ENCODE measurements around the gene TMEM273.

TMEM273 gene

DNA sequence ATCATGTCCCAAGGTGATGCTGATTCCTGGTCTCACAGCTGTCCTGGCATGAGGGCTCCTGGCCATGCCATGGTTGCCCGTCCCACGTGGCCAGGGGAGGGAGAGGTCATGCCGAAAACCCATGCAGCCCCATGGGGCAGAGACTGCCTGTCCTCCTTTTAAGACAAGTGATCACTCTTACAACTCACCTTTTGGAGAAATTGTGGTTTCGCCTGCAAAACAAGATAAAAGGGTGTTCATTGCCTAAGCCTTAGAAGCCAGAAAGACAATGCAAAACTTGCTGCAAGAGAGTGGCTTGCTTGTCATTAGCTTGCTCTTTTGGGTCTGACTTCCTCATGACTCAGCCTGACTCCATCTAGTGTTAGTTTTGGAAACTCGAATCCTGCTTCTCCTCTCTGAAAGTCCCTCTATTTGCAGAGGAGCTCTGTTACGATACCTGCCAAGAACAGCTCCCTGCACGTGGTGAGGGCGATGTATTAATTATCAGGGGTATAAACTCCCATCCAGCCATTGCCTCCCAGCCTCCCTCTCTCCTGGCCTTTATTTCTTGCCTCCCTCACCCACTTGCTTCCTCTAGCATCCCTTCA is 26.7 kb downstream of the TMEM273 start:
- no peak for ATAC-seq
- no peak for TF ChIP-seq ZC3H10 (CRISPR knock-in tag; IDR thresholded peaks at IDR 0.05)
- no peak for TF ChIP-seq ZNF8 (CRISPR knock-in tag; IDR thresholded peaks at IDR 0.05)
- no peak for TF ChIP-seq RARB (CRISPR knock-in tag; IDR thresholded peaks at IDR 0.05)
- TF ChIP-seq, protein P1, sequence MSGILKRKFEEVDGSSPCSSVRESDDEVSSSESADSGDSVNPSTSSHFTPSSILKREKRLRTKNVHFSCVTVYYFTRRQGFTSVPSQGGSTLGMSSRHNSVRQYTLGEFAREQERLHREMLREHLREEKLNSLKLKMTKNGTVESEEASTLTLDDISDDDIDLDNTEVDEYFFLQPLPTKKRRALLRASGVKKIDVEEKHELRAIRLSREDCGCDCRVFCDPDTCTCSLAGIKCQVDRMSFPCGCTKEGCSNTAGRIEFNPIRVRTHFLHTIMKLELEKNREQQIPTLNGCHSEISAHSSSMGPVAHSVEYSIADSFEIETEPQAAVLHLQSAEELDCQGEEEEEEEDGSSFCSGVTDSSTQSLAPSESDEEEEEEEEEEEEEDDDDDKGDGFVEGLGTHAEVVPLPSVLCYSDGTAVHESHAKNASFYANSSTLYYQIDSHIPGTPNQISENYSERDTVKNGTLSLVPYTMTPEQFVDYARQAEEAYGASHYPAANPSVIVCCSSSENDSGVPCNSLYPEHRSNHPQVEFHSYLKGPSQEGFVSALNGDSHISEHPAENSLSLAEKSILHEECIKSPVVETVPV (CRISPR knock-in tag; IDR thresholded peaks at IDR 0.05), result no peak
- TF ChIP-seq BACH2 (CRISPR knock-in tag; IDR thresholded peaks at IDR 0.05; ENCODE audit: borderline replicate concordance), result no peak
- TF ChIP-seq TOX (CRISPR knock-in tag; IDR thresholded peaks at IDR 0.05; ENCODE audit: borderline replicate concordance), result no peak
- no peak for TF ChIP-seq CSDC2 (CRISPR knock-in tag; IDR thresholded peaks at IDR 0.05)
- TF ChIP-seq, protein P2, sequence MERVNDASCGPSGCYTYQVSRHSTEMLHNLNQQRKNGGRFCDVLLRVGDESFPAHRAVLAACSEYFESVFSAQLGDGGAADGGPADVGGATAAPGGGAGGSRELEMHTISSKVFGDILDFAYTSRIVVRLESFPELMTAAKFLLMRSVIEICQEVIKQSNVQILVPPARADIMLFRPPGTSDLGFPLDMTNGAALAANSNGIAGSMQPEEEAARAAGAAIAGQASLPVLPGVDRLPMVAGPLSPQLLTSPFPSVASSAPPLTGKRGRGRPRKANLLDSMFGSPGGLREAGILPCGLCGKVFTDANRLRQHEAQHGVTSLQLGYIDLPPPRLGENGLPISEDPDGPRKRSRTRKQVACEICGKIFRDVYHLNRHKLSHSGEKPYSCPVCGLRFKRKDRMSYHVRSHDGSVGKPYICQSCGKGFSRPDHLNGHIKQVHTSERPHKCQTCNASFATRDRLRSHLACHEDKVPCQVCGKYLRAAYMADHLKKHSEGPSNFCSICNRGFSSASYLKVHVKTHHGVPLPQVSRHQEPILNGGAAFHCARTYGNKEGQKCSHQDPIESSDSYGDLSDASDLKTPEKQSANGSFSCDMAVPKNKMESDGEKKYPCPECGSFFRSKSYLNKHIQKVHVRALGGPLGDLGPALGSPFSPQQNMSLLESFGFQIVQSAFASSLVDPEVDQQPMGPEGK (CRISPR knock-in tag; IDR thresholded peaks at IDR 0.05; ENCODE audit: borderline replicate concordance), result no peak
- no peak for TF ChIP-seq ARNTL (CRISPR knock-in tag; IDR thresholded peaks at IDR 0.05; ENCODE audit: borderline replicate concordance, low read depth)
- no peak for TF ChIP-seq OSR1 (CRISPR knock-in tag; IDR thresholded peaks at IDR 0.05)
- TF ChIP-seq ZFP3 (CRISPR knock-in tag; IDR thresholded peaks at IDR 0.05), result no peak
- TF ChIP-seq ESRRG (CRISPR knock-in tag; IDR thresholded peaks at IDR 0.05), result no peak
- TF ChIP-seq ZNF565 (CRISPR knock-in tag; conservative IDR thresholded peaks at IDR 0.05; ENCODE audit: low read depth), result no peak
- TF ChIP-seq, protein P3, sequence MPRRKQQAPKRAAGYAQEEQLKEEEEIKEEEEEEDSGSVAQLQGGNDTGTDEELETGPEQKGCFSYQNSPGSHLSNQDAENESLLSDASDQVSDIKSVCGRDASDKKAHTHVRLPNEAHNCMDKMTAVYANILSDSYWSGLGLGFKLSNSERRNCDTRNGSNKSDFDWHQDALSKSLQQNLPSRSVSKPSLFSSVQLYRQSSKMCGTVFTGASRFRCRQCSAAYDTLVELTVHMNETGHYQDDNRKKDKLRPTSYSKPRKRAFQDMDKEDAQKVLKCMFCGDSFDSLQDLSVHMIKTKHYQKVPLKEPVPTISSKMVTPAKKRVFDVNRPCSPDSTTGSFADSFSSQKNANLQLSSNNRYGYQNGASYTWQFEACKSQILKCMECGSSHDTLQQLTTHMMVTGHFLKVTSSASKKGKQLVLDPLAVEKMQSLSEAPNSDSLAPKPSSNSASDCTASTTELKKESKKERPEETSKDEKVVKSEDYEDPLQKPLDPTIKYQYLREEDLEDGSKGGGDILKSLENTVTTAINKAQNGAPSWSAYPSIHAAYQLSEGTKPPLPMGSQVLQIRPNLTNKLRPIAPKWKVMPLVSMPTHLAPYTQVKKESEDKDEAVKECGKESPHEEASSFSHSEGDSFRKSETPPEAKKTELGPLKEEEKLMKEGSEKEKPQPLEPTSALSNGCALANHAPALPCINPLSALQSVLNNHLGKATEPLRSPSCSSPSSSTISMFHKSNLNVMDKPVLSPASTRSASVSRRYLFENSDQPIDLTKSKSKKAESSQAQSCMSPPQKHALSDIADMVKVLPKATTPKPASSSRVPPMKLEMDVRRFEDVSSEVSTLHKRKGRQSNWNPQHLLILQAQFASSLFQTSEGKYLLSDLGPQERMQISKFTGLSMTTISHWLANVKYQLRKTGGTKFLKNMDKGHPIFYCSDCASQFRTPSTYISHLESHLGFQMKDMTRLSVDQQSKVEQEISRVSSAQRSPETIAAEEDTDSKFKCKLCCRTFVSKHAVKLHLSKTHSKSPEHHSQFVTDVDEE (CRISPR knock-in tag; IDR thresholded peaks at IDR 0.05), result no peak
- no peak for TF ChIP-seq SNAI2 (CRISPR knock-in tag; IDR thresholded peaks at IDR 0.05)
- no peak for TF ChIP-seq PPARA (CRISPR knock-in tag; IDR thresholded peaks at IDR 0.05; ENCODE audit: borderline replicate concordance)
- TF ChIP-seq, protein P4, sequence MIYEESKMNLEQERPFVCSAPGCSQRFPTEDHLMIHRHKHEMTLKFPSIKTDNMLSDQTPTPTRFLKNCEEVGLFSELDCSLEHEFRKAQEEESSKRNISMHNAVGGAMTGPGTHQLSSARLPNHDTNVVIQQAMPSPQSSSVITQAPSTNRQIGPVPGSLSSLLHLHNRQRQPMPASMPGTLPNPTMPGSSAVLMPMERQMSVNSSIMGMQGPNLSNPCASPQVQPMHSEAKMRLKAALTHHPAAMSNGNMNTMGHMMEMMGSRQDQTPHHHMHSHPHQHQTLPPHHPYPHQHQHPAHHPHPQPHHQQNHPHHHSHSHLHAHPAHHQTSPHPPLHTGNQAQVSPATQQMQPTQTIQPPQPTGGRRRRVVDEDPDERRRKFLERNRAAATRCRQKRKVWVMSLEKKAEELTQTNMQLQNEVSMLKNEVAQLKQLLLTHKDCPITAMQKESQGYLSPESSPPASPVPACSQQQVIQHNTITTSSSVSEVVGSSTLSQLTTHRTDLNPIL (CRISPR knock-in tag; IDR thresholded peaks at IDR 0.05; ENCODE audit: low read depth), result no peak
- no peak for TF ChIP-seq GLIS3 (CRISPR knock-in tag; IDR thresholded peaks at IDR 0.05)
- no peak for TF ChIP-seq ZNF70 (CRISPR knock-in tag; IDR thresholded peaks at IDR 0.05)
- TF ChIP-seq, protein P5, sequence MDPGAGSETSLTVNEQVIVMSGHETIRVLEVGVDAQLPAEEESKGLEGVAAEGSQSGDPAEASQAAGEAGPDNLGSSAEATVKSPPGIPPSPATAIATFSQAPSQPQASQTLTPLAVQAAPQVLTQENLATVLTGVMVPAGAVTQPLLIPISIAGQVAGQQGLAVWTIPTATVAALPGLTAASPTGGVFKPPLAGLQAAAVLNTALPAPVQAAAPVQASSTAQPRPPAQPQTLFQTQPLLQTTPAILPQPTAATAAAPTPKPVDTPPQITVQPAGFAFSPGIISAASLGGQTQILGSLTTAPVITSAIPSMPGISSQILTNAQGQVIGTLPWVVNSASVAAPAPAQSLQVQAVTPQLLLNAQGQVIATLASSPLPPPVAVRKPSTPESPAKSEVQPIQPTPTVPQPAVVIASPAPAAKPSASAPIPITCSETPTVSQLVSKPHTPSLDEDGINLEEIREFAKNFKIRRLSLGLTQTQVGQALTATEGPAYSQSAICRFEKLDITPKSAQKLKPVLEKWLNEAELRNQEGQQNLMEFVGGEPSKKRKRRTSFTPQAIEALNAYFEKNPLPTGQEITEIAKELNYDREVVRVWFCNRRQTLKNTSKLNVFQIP (CRISPR knock-in tag; IDR thresholded peaks at IDR 0.05; ENCODE audit: borderline replicate concordance, low read depth), result no peak

DNA sequence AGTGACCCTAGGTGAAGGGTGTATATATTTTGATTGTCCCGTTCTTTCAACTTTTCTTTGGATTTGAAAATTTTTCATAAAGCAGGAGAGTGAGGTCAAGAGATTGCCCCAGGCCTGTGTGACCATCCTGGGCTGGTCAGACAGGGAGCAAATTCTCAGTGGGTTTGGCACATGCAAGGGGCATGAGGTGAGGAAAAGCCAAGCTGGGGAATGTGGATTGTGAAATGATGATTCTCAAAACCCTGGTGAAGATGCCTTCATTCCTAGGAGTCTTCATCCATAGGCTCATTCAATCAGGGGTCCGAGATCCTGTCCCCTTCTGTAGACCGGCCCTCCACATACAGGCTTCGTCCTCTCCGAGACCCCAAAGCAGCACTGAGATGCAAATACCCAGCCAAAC is 27.4 kb downstream of the TMEM273 start:
- TF ChIP-seq RARB (CRISPR knock-in tag; IDR thresholded peaks at IDR 0.05) (no peak), PPARA (CRISPR knock-in tag; IDR thresholded peaks at IDR 0.05; ENCODE audit: borderline replicate concordance) (no peak), TOX (CRISPR knock-in tag; IDR thresholded peaks at IDR 0.05; ENCODE audit: borderline replicate concordance) (no peak), ZNF8 (CRISPR knock-in tag; IDR thresholded peaks at IDR 0.05) (no peak), ZFP30 (CRISPR knock-in tag; IDR thresholded peaks at IDR 0.05) (no peak), ARNTL (CRISPR knock-in tag; IDR thresholded peaks at IDR 0.05; ENCODE audit: borderline replicate concordance, low read depth) (no peak), BACH2 (CRISPR knock-in tag; IDR thresholded peaks at IDR 0.05; ENCODE audit: borderline replicate concordance) (no peak), ZC3H10 (CRISPR knock-in tag; IDR thresholded peaks at IDR 0.05) (no peak)
- TF ChIP-seq, protein P2 (CRISPR knock-in tag; IDR thresholded peaks at IDR 0.05; ENCODE audit: borderline replicate concordance), result no peak
- TF ChIP-seq, protein P1 (CRISPR knock-in tag; IDR thresholded peaks at IDR 0.05), result no peak
- ATAC-seq, result no peak

Data from SK-N-SH treated with all-trans-retinoic acid at 6 μM for 48 hours (cell line).